Erythroblast (primary cell): Measurements from ENCODE around the gene SAP30BP.

Source experiments
- DNase-seq, 2 experiments: peaks; one replicate each; lab custom pipeline; 2025; lab: John Stamatoyannopoulos, UW
- GATA1 ChIP-seq: IDR thresholded peaks from 2 replicates; pipeline ENCODE4 v1.6.1; 2011; ENCODE audit warnings: low read depth, mild to moderate bottlenecking, control low read depth, low read length, moderate library complexity
- POLR2A ChIP-seq: IDR thresholded peaks from 2 replicates; pipeline ENCODE4 v1.6.1; 2011; ENCODE audit warnings: mild to moderate bottlenecking, low read length

The SAP30BP gene

DNA sequence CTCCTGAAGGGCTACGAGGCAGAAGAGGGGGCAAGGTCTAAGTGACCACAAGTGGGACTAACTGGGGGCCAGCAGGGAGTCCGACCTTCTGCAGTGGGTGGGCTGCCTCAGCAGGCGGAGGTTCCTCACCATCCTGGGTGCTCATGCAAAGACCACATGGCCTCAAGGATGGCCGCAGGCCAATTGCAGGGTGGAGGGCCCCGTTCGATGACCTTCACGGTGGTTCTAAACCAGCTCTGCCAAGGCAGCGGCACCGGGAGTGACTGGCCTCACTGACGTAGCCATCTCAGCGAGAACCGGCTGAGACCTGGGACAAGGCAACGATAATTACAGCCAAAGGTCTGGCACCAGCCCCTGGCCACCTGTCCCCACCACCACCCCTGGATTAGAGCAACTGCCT is 28.2 kb upstream of the SAP30BP start:
- peak; percentile 48 for TF ChIP-seq POLR2A
- TF ChIP-seq GATA1 = no peak
- DNase-seq = no peak

DNA sequence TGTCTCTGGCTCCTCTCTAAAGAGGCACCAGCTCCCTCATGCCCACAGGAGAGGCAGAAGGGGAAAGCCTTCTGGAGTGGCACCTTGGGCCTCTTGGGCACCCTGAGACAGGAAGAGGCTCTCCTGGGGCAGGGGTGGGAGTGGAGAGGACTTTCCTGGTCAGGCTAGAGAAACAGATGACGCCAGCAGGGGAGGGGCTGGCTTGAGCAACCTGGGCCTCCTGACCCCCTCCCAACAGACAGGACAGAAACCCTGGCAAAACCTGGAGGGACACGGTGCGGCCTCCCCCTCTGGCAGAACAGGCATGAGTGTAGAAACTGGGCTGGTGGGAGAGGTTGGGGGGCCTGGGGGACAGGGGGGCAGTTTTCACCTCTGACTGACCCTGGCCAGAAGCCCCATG is 27.8 kb upstream of the SAP30BP start:
- DNase-seq = no peak

DNA sequence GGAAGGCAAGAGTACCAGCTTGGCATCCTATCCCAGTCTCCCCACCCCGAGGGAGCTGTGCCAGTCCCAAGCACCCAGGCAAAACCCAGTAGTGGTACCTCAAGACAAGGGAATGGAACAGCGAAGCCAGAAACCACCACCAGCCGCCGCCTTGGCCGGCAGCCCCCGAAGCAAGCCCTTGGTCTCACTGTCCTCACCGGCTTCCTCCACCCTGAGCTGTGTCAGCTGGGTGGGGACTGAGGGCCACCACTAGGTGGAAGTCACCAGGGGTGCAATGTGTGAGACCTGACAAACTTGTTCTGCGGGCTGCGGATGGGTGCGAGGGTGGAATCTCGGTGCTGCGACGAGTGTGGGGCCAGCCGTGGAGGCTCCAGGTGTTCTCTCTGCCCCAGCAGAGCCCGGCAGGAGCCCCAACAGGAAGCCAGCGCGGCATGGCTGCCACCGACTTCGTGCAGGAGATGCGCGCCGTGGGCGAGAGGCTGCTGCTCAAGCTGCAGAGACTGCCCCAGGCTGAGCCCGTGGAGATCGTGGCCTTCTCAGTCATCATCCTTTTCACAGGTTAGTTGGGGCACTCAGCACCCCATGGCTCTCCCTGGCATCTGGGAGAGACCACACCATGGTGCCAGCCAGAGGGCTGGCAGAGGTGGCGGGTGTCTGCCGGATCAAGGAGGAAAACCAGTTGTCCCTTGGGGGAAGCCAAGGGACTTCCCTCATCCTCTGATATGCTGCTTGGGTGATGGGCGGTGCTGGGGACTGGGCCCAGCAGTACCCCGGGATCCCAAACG is 27.2 kb upstream of the SAP30BP start:
- TF ChIP-seq POLR2A (peak; percentile 51), GATA1 (no peak)
- no peak for DNase-seq

More for the DNA sequence above, 27.8 kb upstream of the SAP30BP start:
- TF ChIP-seq GATA1 (no peak), POLR2A (no peak)

DNA sequence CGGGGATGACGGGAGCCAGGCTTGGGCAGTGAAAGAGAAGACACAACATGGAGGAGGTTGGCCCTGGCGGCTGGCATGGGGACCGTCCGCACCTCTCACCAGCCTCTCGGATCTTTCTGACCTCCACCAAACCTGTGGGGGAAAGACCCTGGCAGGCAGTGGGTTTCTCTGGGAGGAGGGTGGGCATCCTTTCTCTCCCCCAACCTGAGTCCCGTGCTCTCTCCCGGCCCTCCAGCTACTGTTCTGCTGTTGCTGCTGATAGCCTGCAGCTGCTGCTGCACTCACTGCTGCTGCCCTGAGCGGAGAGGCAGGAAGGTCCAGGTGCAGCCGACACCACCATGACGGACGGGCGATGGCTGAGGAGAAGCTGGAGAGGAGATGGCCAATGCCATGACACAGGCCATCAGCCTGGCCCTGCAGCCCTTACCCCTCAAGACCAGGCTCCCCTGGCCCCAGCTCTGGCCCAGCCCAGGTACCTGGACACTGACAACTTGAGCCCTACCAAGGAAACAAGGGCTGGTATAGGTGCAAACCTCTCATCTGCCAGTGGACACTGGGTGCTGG is 26.5 kb upstream of the SAP30BP start:
- TF ChIP-seq POLR2A (no peak), GATA1 (no peak)
- DNase-seq = no peak

DNA sequence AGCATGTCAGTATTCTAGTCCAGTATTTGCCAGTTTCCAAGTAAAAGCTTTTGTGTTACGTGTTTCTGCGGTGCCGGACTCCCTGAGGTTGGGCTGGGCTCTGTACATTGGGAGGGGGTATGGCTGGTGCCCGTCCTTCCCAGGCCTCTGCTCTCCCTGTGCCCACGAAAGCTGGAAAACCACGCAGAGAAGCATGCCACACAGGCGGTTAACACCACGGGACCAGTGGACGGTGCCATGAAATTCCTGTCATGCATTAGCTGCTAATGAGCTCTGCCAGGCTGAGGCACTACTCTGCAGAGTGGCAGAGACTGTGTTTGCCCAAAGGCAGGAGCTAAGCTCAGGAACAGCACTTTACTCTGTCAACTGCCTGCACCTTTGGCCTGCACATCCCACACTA is 25.8 kb upstream of the SAP30BP start:
- DNase-seq = no peak
- TF ChIP-seq GATA1 (no peak), POLR2A (peak; percentile 53)

DNA sequence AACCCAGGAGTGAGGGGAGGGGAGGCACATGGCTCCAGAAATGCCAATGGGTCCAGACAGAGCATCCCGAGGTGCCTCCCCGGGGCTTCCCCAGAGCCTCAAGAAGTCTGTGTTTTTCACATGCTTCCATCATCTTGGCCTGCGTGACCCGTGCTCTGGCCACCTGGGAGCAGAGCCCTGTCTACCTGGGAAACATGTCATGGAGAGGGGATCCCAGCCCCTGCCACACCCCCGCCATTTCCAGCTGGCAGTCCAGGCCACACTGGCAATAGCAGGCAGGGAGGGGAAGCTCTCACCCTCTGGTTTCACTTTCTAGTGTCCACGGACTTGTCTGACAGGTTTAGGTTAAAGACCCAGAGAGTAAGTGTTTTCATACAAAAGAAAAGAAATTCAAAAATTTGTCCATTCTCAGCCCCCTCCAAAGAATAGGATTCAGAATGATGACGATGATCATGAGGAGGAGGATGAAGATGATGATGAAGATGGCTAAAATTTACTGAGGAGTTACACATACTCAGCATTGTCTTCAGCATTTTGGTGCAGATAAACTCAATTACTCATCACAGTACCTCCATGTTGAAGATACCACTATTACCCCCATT is 24.9 kb upstream of the SAP30BP start:
- peak; percentile 54 to 74 for DNase-seq

DNA sequence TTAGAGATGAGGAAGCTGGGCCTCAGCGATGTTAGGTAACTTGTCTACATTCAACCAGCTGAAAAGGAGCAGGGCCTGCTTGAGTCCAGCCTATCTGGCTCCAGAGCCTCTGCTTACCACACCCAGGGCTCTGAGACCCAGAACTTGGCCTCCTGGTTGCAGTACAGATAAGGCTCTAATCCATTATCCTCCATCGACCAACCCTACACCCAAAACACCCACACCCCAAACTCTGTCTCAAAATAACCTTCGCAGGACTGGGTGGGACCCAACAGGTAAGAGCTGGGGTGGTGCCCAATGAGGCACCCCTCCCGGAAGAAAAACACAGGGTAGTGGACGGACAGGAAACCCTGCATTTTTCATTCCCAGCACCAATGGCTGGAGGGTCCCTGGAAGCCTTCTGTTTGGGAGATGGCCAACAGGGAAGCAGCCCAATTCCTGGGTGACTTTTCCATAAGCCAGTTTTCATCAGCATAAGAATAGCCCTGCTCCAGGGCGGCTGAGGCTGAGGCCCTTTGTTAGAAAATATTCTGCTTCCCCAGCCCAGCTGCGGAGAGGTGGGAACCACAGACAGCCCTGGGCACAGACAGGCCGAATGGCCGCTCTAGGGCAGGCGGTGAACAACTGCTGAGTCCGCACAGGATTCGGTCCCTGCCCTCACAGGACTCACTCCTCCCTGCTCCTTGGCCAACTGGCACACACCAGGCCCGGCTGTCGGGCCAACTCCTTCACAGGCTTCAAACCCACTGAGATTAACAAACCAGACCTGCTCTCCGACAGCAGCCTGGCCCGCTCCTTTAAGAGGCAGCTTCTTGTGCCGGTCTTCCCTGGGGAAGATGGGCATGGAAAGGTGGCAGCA is 24.1 kb upstream of the SAP30BP start:
- peak; percentile 87 to 94 for DNase-seq
- TF ChIP-seq POLR2A = peak; percentile 66
- TF ChIP-seq GATA1 = no peak

More for the DNA sequence above, 24.9 kb upstream of the SAP30BP start:
- TF ChIP-seq GATA1 (no peak), POLR2A (no peak)

DNA sequence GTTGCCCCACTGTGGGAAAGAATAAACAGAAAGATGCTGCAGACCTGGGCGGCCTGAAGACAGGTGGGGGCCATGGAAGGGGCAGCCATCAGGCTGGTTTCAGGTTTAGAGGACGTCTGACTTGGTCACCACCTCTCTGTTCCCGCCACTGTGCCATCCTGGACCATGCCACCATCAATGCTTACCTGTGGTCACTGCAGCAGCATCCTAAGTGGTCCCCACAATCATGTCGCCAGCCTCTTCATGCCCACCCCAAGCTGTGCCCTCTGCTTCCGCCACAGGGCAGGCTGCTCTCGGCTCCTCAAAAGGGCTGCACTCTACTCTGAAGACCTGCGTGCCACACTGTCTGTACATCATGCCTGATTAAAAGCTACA is 23.5 kb upstream of the SAP30BP start:
- no peak for TF ChIP-seq GATA1
- TF ChIP-seq POLR2A = no peak
- no peak for DNase-seq

DNA sequence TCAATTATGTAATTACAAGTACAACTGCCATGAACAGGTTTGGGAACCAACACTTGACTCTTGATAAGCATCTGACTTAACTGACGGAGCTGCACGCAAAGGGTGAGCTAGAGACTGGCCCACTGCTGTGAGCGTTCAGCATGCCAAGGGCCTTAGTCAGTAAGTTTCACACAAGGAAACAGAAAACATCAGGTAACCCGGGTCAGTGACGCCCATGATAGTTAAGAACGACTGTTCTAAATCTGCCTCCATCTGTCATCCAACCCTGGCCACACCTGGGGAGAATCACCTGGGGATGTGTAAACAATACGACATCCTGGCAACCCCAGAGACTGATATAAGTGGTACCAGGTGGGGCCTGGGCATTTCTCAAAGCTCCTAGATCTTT is 21.6 kb upstream of the SAP30BP start:
- no peak for DNase-seq
- TF ChIP-seq GATA1 (no peak), POLR2A (peak; percentile 38)

DNA sequence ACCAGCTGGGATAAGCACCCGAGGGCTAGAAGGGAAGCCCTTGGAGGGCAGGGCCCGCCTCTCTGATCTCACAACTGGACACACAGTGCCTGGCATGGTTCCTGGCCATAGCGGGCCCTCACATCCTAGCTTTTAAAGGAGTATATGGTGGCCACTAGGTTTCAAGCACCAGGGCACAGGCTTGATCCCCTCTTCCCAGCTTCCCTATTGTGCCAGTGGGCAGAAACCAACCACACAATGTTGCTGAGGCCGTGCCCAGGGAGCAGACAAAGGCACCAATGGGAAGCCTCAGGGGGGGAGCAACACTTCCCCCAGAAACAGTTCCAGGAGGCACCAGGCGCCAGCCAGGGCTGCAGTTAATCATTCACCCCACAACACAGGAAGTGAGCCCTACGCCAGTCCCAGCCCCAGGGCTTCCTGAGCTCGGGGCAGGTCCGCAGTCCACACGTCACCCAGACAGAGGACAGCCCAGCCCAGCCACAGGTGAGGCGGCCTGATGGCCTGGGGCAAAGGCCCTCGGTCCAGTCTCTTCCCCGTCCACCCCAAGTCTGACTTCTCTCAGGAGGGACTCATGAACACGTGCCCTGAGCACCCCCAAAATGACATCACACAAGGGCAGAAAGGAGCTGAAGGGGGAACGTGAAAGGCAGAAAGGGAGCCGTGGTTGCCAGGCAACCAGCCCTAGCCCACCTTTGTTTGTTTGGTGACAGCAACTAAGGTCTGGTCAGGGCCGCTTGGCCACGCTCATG is 21.1 kb upstream of the SAP30BP start:
- DNase-seq = no peak
- TF ChIP-seq POLR2A = no peak
- TF ChIP-seq GATA1 = no peak

DNA sequence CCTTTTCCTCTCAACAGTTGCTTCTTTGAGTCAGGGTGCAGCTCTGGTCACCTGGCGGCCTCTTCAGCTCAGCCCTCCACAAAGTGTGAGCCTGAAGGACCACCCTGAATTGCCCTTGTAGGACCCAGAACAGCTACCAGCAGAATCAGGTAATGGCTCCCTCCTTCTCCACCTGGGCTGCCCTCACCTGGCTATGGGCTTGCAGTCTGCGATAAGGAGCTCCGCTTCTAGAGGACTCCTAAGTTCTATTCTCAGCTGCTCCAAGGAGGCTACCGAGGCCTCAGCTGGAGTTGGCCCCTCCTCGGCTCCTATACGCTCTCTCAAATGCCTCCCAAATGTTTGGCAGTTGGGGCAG is 20.5 kb upstream of the SAP30BP start:
- no peak for TF ChIP-seq POLR2A
- TF ChIP-seq GATA1 = no peak
- DNase-seq = no peak

DNA sequence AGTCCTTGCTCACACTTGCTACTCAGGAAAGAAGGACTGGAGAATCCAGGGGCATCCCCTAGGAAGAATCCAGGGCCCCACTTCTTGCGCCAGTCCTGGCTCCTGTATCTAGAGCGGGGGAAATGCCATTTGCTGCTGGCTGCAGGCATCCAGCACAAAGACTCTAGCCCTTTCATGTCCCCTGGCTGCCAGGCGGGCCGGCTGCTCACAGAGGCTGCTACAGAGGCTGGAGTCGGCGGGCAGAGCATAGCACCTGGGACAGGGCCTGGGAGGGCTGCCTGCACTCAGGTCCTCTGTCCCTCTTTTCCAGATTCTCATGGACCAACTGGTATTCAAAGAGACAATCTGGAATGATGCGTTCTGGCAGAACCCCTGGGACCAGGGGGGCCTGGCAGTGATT is 20.1 kb upstream of the SAP30BP start:
- DNase-seq = no peak
- TF ChIP-seq GATA1 (no peak), POLR2A (no peak)

DNA sequence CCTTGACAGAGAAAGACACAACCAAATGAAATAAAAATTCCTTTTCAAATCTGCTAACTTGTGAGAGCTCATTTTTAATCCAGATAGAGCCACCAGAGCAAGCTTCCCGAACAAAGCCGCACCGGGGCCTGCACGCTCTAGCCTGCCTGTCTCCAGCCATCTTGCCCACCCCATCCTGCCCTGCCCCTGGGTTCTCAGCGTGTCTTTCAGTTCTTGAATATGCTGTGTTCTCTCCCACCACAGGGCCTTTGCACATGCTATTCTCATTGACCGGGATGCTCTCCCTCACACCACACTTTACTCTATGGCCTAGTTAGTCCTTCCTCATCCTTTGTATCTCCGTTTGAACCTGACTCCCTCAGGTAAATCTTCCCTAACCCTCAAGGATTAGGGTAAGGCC is 19.2 kb upstream of the SAP30BP start:
- TF ChIP-seq GATA1 = no peak
- TF ChIP-seq POLR2A = no peak
- no peak for DNase-seq
